ENCODE measurements around the gene FSTL4. TPM values are rescaled to one million over a fixed set of nuclear protein-coding genes. Genes with fewer than 3 reads are reported as not detected.

Gene FSTL4
- total and polyA plus RNA-seq, 2 of the 4 experiments (the other 2 are of a cell fraction): 0.18 TPM; not detected in 1

GRCh38 chr5:133449181-133449580 is 163.2 kb downstream of the FSTL4 start:
- H3K36me3 ChIP-seq (ENCODE audit: control insufficient read depth, insufficient read depth, low read length): no peaks in the 10 kb centered on the region
- dilution Hi-C loops (cut with HindIII; ENCODE audit: low sequenced_read_pairs, unreplicated experiment): no loop called here
- H3K27me3 ChIP-seq (ENCODE audit: control insufficient read depth, insufficient read depth, low read length): no peaks in the 10 kb centered on the region; the same call in none of the 2 replicates
- H2BK120ac ChIP-seq (ENCODE audit: low read depth, low read length): no peak overlapping the region
- no peak overlapping the region for H4K91ac ChIP-seq (ENCODE audit: insufficient read depth, low read depth, low read length)
- BruUV-seq (replicated peaks): no TSS peak
- no peaks in the 10 kb centered on the region for H3K9me1 ChIP-seq (ENCODE audit: insufficient read depth, low read length)
- no peak overlapping the region for H2AFZ ChIP-seq (replicated peaks; ENCODE audit: low read length, poor library complexity)
- H3K4me2 ChIP-seq (ENCODE audit: low read depth, low read length): no peak overlapping the region
- H3K9ac ChIP-seq (ENCODE audit: low read depth, low read length): no peak overlapping the region
- TF ChIP-seq RCOR1 (IDR thresholded peaks at IDR 0.05; ENCODE audit: insufficient replicate concordance, low read length) (no peak), USF2 (IDR thresholded peaks at IDR 0.05; ENCODE audit: low read depth, low read length) (no peak), RAD21 (IDR thresholded peaks at IDR 0.05; ENCODE audit: low read length) (no peak), MAFK (IDR thresholded peaks at IDR 0.05; ENCODE audit: low read depth, low read length) (no peak), POLR2A (IDR thresholded peaks at IDR 0.05; ENCODE audit: low read depth, low read length) (no peak), CEBPB (IDR thresholded peaks at IDR 0.05; ENCODE audit: low read depth, low read length) (no peak), NFE2L2 (IDR thresholded peaks at IDR 0.05; ENCODE audit: low read depth, low read length) (no peak)
- TF ChIP-seq, protein P1, sequence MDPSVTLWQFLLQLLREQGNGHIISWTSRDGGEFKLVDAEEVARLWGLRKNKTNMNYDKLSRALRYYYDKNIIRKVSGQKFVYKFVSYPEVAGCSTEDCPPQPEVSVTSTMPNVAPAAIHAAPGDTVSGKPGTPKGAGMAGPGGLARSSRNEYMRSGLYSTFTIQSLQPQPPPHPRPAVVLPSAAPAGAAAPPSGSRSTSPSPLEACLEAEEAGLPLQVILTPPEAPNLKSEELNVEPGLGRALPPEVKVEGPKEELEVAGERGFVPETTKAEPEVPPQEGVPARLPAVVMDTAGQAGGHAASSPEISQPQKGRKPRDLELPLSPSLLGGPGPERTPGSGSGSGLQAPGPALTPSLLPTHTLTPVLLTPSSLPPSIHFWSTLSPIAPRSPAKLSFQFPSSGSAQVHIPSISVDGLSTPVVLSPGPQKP (IDR thresholded peaks at IDR 0.05; ENCODE audit: borderline replicate concordance, low read depth, low read length): no peak
- H3K79me1 ChIP-seq (ENCODE audit: low read depth in 1 of 2, low read length in 2 of 2): no peaks in the 10 kb centered on the region
- in situ Hi-C loops (cut with MboI; ENCODE audit: low sequenced_read_pairs): no loop called here
- DNase-seq (no peak), ATAC-seq (ENCODE audit: low read depth) (no peak)
- WGBS, 2 experiments (ENCODE audit: extremely low coverage in 2 of 2, insufficient read length in 1 of 2): no CpG with 5 or more reads among the region's 10 CpGs
- H2BK15ac ChIP-seq (ENCODE audit: low read depth, low read length): no peak overlapping the region
- no peak overlapping the region for H2AK9ac ChIP-seq (replicated peaks; ENCODE audit: low read depth, low read length, poor library complexity)
- no peak overlapping the region for H2BK5ac ChIP-seq (ENCODE audit: low read depth, low read length, poor library complexity, severe bottlenecking)
- H3K4ac ChIP-seq (ENCODE audit: low read depth, low read length): no peak overlapping the region
- no peak overlapping the region for H3K27ac ChIP-seq (ENCODE audit: insufficient read depth, low read length)
- no peak overlapping the region for H4K8ac ChIP-seq (ENCODE audit: low read depth in 2 of 2, low read length in 2 of 2)
- intact Hi-C loops (cut with micrococcal nuclease): no loop called here
- no peak overlapping the region for H3K14ac ChIP-seq (replicated peaks; ENCODE audit: low read depth, low read length)
- H3K9me3 ChIP-seq (ENCODE audit: control insufficient read depth, insufficient read depth, low read length): no peaks in the 10 kb centered on the region
- H3K23ac ChIP-seq (ENCODE audit: low read depth, low read length): no peak overlapping the region
- H2BK20ac ChIP-seq (ENCODE audit: low read depth, low read length): no peak overlapping the region
- ChIA-PET CTCF (no interaction called here), POLR2A (ENCODE audit: unreplicated experiment) (no interaction called here)
- H3K18ac ChIP-seq (ENCODE audit: low read depth, low read length): no peak overlapping the region
- no peak overlapping the region for H3K4me3 ChIP-seq (ENCODE audit: insufficient read depth, low read depth, low read length)
- no peak overlapping the region for H2AK5ac ChIP-seq (ENCODE audit: low read depth, low read length)
- no peak overlapping the region for H4K5ac ChIP-seq (ENCODE audit: low read depth, low read length)
- no peaks in the 10 kb centered on the region for H3K4me1 ChIP-seq (ENCODE audit: control insufficient read depth, insufficient read depth, low read length)
- no peak overlapping the region for H3K56ac ChIP-seq (ENCODE audit: extremely low read depth, insufficient read depth, low read length)
- no peaks in the 10 kb centered on the region for H4K20me1 ChIP-seq (ENCODE audit: insufficient read depth, low read length)

Measured in IMR-90 (cell line).